Naive thymus-derived CD4-positive, alpha-beta T cell (primary cell): ENCODE results near the gene PLEKHA7. TPM values are rescaled to one million over a fixed set of nuclear protein-coding genes. Genes with fewer than 3 reads are reported as not detected.

Source experiments
- ATAC-seq: fragments of 150-1000 bp; cut with Tn5 transposase; 2 replicates; pipeline ENCODE4 v1.10.0; 2021; ENCODE audit warnings: mild to moderate bottlenecking, moderate library complexity
- CTCF ChIA-PET: fragments of 350-600 bp; sonication (Branson Sonifier 250); formaldehyde crosslinking; loops from one replicate; lab custom pipeline; 2021; ENCODE audit warnings: antibody characterized with exemption; lab: Charles Lee
- POLR2A ChIA-PET: fragments of 350-600 bp; sonication (Branson Sonifier 250); formaldehyde crosslinking; loops from one replicate; lab custom pipeline; 2021; ENCODE audit warnings: antibody characterized with exemption, inconsistent platforms; lab: Charles Lee
- DNase-seq, 9 donors: peaks; one replicate each; pipeline versions ENCODE4 v3.0.0 to v3.0.0-alpha.2; 2020 to 2022; ENCODE audit warnings: mixed read lengths in 1 of 9
- H3K27ac ChIP-seq: one replicate; pipeline ENCODE4 v1.7.0; 2013; ENCODE audit warnings: mild to moderate bottlenecking, low read depth, low read length, moderate library complexity
- H3K27me3 ChIP-seq, 2 donors: one replicate each; pipeline ENCODE4 v1.7.0; 2013; ENCODE audit warnings: low read length in 2 of 2, mild to moderate bottlenecking in 2 of 2, moderate library complexity in 2 of 2; ENCODE audit not compliant: control insufficient read depth in 2 of 2, insufficient read depth in 2 of 2
- H3K36me3 ChIP-seq, 3 experiments: 1 replicate in 2 of 3; 2 replicates in 1 of 3; pipeline ENCODE4 v1.7.0; 2013; ENCODE audit warnings: low read length in 3 of 3, mild to moderate bottlenecking in 3 of 3, moderate library complexity in 1 of 3; ENCODE audit not compliant: insufficient read depth in 3 of 3, control insufficient read depth in 2 of 3
- H3K4me1 ChIP-seq, 2 donors: one replicate each; pipeline ENCODE4 v1.7.0; 2013; ENCODE audit warnings: low read length in 2 of 2, mild to moderate bottlenecking in 2 of 2, moderate library complexity in 1 of 2; ENCODE audit not compliant: control insufficient read depth in 2 of 2, insufficient read depth in 2 of 2
- H3K4me3 ChIP-seq: 2 replicates; pipeline ENCODE4 v1.7.0; 2013; ENCODE audit warnings: mild to moderate bottlenecking, low read length
- H3K9me3 ChIP-seq, 3 experiments: 1 replicate in 2 of 3; 2 replicates in 1 of 3; pipeline ENCODE4 v1.7.0; 2013; ENCODE audit warnings: low read length in 3 of 3; ENCODE audit not compliant: control insufficient read depth in 2 of 3
- H3K27ac Mint-ChIP-seq, 9 donors: one replicate each; pipeline ENCODE4 v1.8.0; 2020 to 2022; ENCODE audit warnings: mixed read lengths in 9 of 9, mild to moderate bottlenecking in 8 of 9, moderate library complexity in 5 of 9, inconsistent platforms in 2 of 9
- H3K27me3 Mint-ChIP-seq, 5 donors: one replicate each; pipeline ENCODE4 v1.8.0; 2021 to 2022; ENCODE audit warnings: mixed read lengths in 5 of 5, mild to moderate bottlenecking in 1 of 5
- H3K36me3 Mint-ChIP-seq, 5 donors: one replicate each; pipeline ENCODE4 v1.8.0; 2020 to 2022; ENCODE audit warnings: mixed read lengths in 5 of 5, mild to moderate bottlenecking in 3 of 5, inconsistent platforms in 1 of 5
- H3K4me1 Mint-ChIP-seq, 7 donors: one replicate each; pipeline ENCODE4 v1.8.0; 2020 to 2022; ENCODE audit warnings: mixed read lengths in 7 of 7, mild to moderate bottlenecking in 3 of 7, inconsistent platforms in 1 of 7
- H3K4me3 Mint-ChIP-seq, 10 donors: one replicate each; pipeline ENCODE4 v1.8.0; 2020 to 2022; ENCODE audit warnings: mild to moderate bottlenecking in 10 of 10, mixed read lengths in 10 of 10, moderate library complexity in 6 of 10, inconsistent platforms in 2 of 10
- H3K9me3 Mint-ChIP-seq, 11 donors: one replicate each; pipeline ENCODE4 v1.8.0; 2020 to 2022; ENCODE audit warnings: mixed read lengths in 11 of 11, mild to moderate bottlenecking in 4 of 11, inconsistent platforms in 1 of 11, moderate library complexity in 1 of 11
- intact Hi-C, 2 donors: fragments of 100-400 bp; cut with micrococcal nuclease; formaldehyde crosslinking; loops; one replicate each; pipeline ENCODE4 v1.15.1; 2023
- polyA plus RNA-seq, 2 donors: library from polyadenylated mRNA; unstranded; fragments of 300-500 nt; fragmentation: Illumina TruSeq; gene quantifications; one replicate each; pipeline ENCODE4 v1.2.3, GENCODE V29; 2021
- total RNA-seq, 6 experiments: library from RNA in 5 of 6; stranded (reverse) in 5 of 6; gene quantifications; 1 replicate in 5 of 6; 2 replicates in 1 of 6; pipeline ENCODE4 v1.2.3 and lab custom pipeline; 2021 to 2026

The PLEKHA7 gene
- total and polyA plus RNA-seq, 7 experiments from 2014 or later = 0.84 to 4.8 (median 2.4) TPM

GRCh38 chr11:16956538-16957153, 57.6 kb downstream of the PLEKHA7 start:
- no peaks in the 10 kb centered on the region for H3K36me3 ChIP-seq
- DNase-seq (no peak), ATAC-seq (no peak)
- H3K9me3 Mint-ChIP-seq = no peaks in the 10 kb centered on the region
- CTCF ChIA-PET = no interaction called here
- no peaks in the 10 kb centered on the region for H3K9me3 ChIP-seq
- H3K4me1 Mint-ChIP-seq = no peaks in the 10 kb centered on the region
- no peak overlapping the region for H3K4me3 ChIP-seq
- H3K27ac Mint-ChIP-seq = no peak overlapping the region
- H3K27me3 Mint-ChIP-seq = peaks cover 0 to 3% (median 0%) of the 10 kb centered on the region in 5 donors
- H3K27ac ChIP-seq = no peak overlapping the region
- H3K4me1 ChIP-seq = no peaks in the 10 kb centered on the region
- intact Hi-C loops = no loop called here
- H3K4me3 Mint-ChIP-seq = no peak overlapping the region
- POLR2A ChIA-PET = no interaction called here
- no peaks in the 10 kb centered on the region for H3K36me3 Mint-ChIP-seq
- H3K27me3 ChIP-seq = no peaks in the 10 kb centered on the region

- no peaks in the 10 kb centered on the region for H3K4me1 Mint-ChIP-seq
Measured at GRCh38 chr11:16953663-16954062, 60.6 kb downstream of the PLEKHA7 start.

GRCh38 chr11:16946477-16947282, 67.5 kb downstream of the PLEKHA7 start:
- DNase-seq = no peak
- Histone ChIP-seq H3K36me3 (no peaks in the 10 kb centered on the region), H3K4me3 (no peak overlapping the region), H3K27me3 (no peaks in the 10 kb centered on the region), H3K4me1 (no peaks in the 10 kb centered on the region), H3K9me3 (no peaks in the 10 kb centered on the region), H3K27ac (no peak overlapping the region)
- Mint-ChIP-seq H3K4me1 (peaks cover 0 to 5% (median 0%) of the 10 kb centered on the region in 7 donors), H3K36me3 (no peaks in the 10 kb centered on the region), H3K9me3 (no peaks in the 10 kb centered on the region), H3K27me3 (peaks cover 0 to 3% (median 0%) of the 10 kb centered on the region in 5 donors), H3K27ac (no peak overlapping the region), H3K4me3 (no peak overlapping the region)
- intact Hi-C loops = loop anchor here in 1 of 2 donors (1.0 kb wide), 1 partner anchor 117 kb away; no protein-coding TSS in a partner anchor
- ATAC-seq = no peak
- ChIA-PET POLR2A (no interaction called here), CTCF (no interaction called here)

More at GRCh38 chr11:16953663-16954062, 60.6 kb downstream of the PLEKHA7 start:
- H3K27me3 ChIP-seq = no peaks in the 10 kb centered on the region
- intact Hi-C loops = no loop called here
- no peaks in the 10 kb centered on the region for H3K4me1 ChIP-seq
- no peaks in the 10 kb centered on the region for H3K9me3 Mint-ChIP-seq
- CTCF ChIA-PET = interaction anchor here (0.6 kb wide), 1 partner anchor 47 kb away, joined by 3 read pairs; no protein-coding TSS in a partner anchor
- no peaks in the 10 kb centered on the region for H3K36me3 Mint-ChIP-seq
- H3K4me3 Mint-ChIP-seq = no peak overlapping the region
- POLR2A ChIA-PET = no interaction called here
- H3K27ac ChIP-seq = no peak overlapping the region
- no peak overlapping the region for H3K27ac Mint-ChIP-seq
- ATAC-seq (no peak), DNase-seq (no peak)
- no peak overlapping the region for H3K4me3 ChIP-seq
- H3K27me3 Mint-ChIP-seq = peaks cover 0 to 3% (median 0%) of the 10 kb centered on the region in 5 donors
- H3K36me3 ChIP-seq = no peaks in the 10 kb centered on the region
- no peaks in the 10 kb centered on the region for H3K9me3 ChIP-seq

GRCh38 chr11:16945671-16946469, 68.3 kb downstream of the PLEKHA7 start:
- intact Hi-C loops = loop anchor here in 1 of 2 donors (1.0 kb wide), 1 partner anchor 117 kb away; no protein-coding TSS in a partner anchor
- no peak overlapping the region for H3K27ac Mint-ChIP-seq
- no peak overlapping the region for H3K4me3 ChIP-seq
- no peaks in the 10 kb centered on the region for H3K36me3 Mint-ChIP-seq
- no peaks in the 10 kb centered on the region for H3K4me1 ChIP-seq
- H3K9me3 ChIP-seq = no peaks in the 10 kb centered on the region
- no peak overlapping the region for H3K4me3 Mint-ChIP-seq
- H3K27ac ChIP-seq = no peak overlapping the region
- CTCF ChIA-PET = no interaction called here
- H3K27me3 Mint-ChIP-seq = peaks cover 0 to 3% (median 0%) of the 10 kb centered on the region in 5 donors
- H3K4me1 Mint-ChIP-seq = peaks cover 0 to 5% (median 0%) of the 10 kb centered on the region in 7 donors
- POLR2A ChIA-PET = no interaction called here
- no peaks in the 10 kb centered on the region for H3K9me3 Mint-ChIP-seq
- ATAC-seq (peak; percentile 58), DNase-seq (peak in 1 of 9 donors; percentile 39)
- no peaks in the 10 kb centered on the region for H3K36me3 ChIP-seq
- no peaks in the 10 kb centered on the region for H3K27me3 ChIP-seq

GRCh38 chr11:16942911-16943310, 71.3 kb downstream of the PLEKHA7 start:
- no peaks in the 10 kb centered on the region for H3K9me3 Mint-ChIP-seq
- POLR2A ChIA-PET = no interaction called here
- H3K36me3 Mint-ChIP-seq = no peaks in the 10 kb centered on the region
- ATAC-seq = no peak
- H3K27ac Mint-ChIP-seq = no peak overlapping the region
- H3K4me3 Mint-ChIP-seq = no peak overlapping the region
- H3K4me1 Mint-ChIP-seq = peaks cover 0 to 5% (median 0%) of the 10 kb centered on the region in 7 donors
- Histone ChIP-seq H3K27me3 (no peaks in the 10 kb centered on the region), H3K9me3 (no peaks in the 10 kb centered on the region), H3K4me3 (no peak overlapping the region), H3K4me1 (no peaks in the 10 kb centered on the region), H3K36me3 (no peaks in the 10 kb centered on the region), H3K27ac (no peak overlapping the region)
- CTCF ChIA-PET = interaction anchor here (1.0 kb wide), 1 partner anchor 8 kb away, joined by 3 read pairs; no protein-coding TSS in a partner anchor
- no peak for DNase-seq
- peaks cover 0 to 8% (median 0%) of the 10 kb centered on the region in 5 donors for H3K27me3 Mint-ChIP-seq
- intact Hi-C loops = no loop called here

GRCh38 chr11:16942342-16942741, 71.9 kb downstream of the PLEKHA7 start:
- intact Hi-C loops = no loop called here
- no peak for DNase-seq
- peaks cover 0 to 5% (median 0%) of the 10 kb centered on the region in 7 donors for H3K4me1 Mint-ChIP-seq
- no peaks in the 10 kb centered on the region for H3K36me3 Mint-ChIP-seq
- H3K27ac ChIP-seq = no peak overlapping the region
- H3K4me3 ChIP-seq = no peak overlapping the region
- H3K27me3 ChIP-seq = no peaks in the 10 kb centered on the region
- no peaks in the 10 kb centered on the region for H3K36me3 ChIP-seq
- H3K9me3 Mint-ChIP-seq = no peaks in the 10 kb centered on the region
- ChIA-PET CTCF (interaction anchor here (1.0 kb wide), 1 partner anchor 8 kb away, joined by 3 read pairs; no protein-coding TSS in a partner anchor), POLR2A (no interaction called here)
- H3K9me3 ChIP-seq = no peaks in the 10 kb centered on the region
- H3K4me1 ChIP-seq = no peaks in the 10 kb centered on the region
- H3K27me3 Mint-ChIP-seq = peaks cover 0 to 9% (median 0%) of the 10 kb centered on the region in 5 donors
- H3K27ac Mint-ChIP-seq = no peak overlapping the region
- no peak overlapping the region for H3K4me3 Mint-ChIP-seq
- no peak for ATAC-seq
